Muscle layer of duodenum (tissue), 2 donors: ENCODE measurements around the gene SH3GLB2.

Experiments
- H3K27ac ChIP-seq: one replicate; pipeline ENCODE4 v1.7.0; 2013; ENCODE audit warnings: mild to moderate bottlenecking, low read length
- H3K27me3 ChIP-seq: one replicate; pipeline ENCODE4 v1.7.0; 2013; ENCODE audit warnings: low read depth, mild to moderate bottlenecking, control low read depth, low read length
- H3K36me3 ChIP-seq, 2 donors: one replicate each; pipeline ENCODE4 v1.7.0; 2013; ENCODE audit warnings: low read length in 2 of 2, control low read depth in 1 of 2, mild to moderate bottlenecking in 1 of 2; ENCODE audit not compliant: insufficient read depth in 2 of 2, control insufficient read depth in 1 of 2
- H3K4me1 ChIP-seq, 2 donors: one replicate each; pipeline ENCODE4 v1.7.0; 2013; ENCODE audit warnings: low read length in 2 of 2, mild to moderate bottlenecking in 2 of 2, control low read depth in 1 of 2, moderate library complexity in 1 of 2; ENCODE audit not compliant: insufficient read depth in 2 of 2, control insufficient read depth in 1 of 2
- H3K4me3 ChIP-seq, 2 donors: one replicate each; pipeline ENCODE4 v1.7.0; 2013; ENCODE audit warnings: low read length in 2 of 2, low read depth in 1 of 2, mild to moderate bottlenecking in 1 of 2
- H3K9me3 ChIP-seq, 2 donors: one replicate each; pipeline ENCODE4 v1.7.0; 2013; ENCODE audit warnings: low read length in 2 of 2, control low read depth in 1 of 2, mild to moderate bottlenecking in 1 of 2; ENCODE audit not compliant: control insufficient read depth in 1 of 2
- donor health status: healthy.

SH3GLB2 gene

DNA sequence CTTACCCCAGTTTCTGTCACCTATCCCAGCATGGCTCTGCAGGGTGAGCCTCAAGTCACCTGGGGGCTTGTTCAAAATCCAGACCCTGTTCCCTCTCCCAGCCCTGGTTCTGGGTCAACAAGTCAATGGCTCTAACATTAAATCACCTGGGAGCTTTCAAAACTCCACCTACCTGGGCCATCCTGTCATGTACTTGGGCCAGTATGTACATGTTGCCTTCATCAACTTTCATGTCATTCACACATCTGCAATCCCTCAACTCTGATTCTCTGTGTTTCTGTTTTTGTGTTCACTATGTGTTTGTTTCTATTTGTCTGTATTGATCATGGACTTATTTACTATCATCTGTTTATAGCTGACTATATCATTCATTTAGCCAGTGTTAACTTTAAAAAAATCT lies 2.1 kb upstream of the SH3GLB2 start:
- no peaks in the 10 kb centered on the region for H3K9me3 ChIP-seq
- no peak overlapping the region for H3K4me3 ChIP-seq
- peaks cover 4 to 25% of the 10 kb centered on the region in 2 donors for H3K4me1 ChIP-seq
- H3K36me3 ChIP-seq, result no peaks in the 10 kb centered on the region
- no peaks in the 10 kb centered on the region for H3K27me3 ChIP-seq
- H3K27ac ChIP-seq, result no peak overlapping the region

DNA sequence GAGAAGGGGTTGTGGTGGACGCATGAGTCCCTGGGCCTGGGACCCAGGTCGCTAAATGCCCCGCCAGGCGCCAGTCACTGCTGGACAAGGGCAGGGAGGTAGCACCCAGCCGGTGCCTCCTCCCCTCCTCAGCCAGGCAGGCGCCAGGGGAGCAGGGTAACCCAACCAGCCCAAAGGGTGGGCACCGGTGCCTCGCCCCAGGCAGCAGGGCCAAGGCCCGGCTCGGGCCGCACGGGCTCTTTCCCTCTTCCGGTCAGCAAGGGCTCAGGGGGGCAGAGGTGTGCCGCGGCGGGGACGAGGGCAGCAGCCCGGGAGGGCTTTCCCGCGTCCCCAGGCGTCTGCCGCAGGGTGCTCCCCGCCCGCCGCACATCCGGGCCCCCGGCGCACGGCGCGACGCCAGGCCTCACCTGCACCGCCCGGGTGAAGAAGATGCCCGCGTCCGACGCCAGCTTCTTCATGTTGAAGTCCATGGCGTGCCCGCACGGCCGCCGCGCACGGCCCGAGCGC lies 393 bp downstream of the SH3GLB2 start:
- Histone ChIP-seq H3K27ac (peak overlapping the region; percentile 8), H3K4me1 (peaks cover 4 to 35% of the 10 kb centered on the region in 2 donors), H3K4me3 (peak overlapping the region; percentile 74 to 88), H3K36me3 (no peaks in the 10 kb centered on the region), H3K9me3 (no peaks in the 10 kb centered on the region), H3K27me3 (no peaks in the 10 kb centered on the region)

DNA sequence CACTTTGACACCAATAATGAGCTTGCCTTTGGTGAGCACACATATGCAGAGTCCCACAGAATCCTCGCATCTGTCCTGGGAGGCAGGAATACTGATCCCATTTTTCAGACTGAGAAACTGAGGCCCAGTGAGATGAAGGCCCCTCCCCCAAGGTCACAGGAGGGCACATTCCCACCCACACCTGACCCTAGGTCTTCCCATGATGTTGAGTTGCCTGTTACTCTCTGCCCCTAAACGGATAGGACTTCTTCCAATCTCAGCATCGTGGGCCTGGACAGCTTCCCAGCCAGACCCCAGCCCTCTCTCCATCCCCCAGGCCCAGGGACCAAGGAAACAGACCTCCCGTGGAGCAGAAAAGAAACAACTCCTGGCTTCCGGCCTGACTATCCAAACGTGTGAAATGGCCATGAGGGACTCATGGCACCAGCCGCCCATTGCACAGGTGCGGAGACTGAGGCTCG lies 877 bp downstream of the SH3GLB2 start:
- Histone ChIP-seq H3K27me3 (no peaks in the 10 kb centered on the region), H3K9me3 (no peaks in the 10 kb centered on the region), H3K27ac (peak overlapping the region; percentile 8), H3K36me3 (no peaks in the 10 kb centered on the region), H3K4me3 (peak overlapping the region; percentile 74 to 88), H3K4me1 (peaks cover 4 to 35% of the 10 kb centered on the region in 2 donors)

DNA sequence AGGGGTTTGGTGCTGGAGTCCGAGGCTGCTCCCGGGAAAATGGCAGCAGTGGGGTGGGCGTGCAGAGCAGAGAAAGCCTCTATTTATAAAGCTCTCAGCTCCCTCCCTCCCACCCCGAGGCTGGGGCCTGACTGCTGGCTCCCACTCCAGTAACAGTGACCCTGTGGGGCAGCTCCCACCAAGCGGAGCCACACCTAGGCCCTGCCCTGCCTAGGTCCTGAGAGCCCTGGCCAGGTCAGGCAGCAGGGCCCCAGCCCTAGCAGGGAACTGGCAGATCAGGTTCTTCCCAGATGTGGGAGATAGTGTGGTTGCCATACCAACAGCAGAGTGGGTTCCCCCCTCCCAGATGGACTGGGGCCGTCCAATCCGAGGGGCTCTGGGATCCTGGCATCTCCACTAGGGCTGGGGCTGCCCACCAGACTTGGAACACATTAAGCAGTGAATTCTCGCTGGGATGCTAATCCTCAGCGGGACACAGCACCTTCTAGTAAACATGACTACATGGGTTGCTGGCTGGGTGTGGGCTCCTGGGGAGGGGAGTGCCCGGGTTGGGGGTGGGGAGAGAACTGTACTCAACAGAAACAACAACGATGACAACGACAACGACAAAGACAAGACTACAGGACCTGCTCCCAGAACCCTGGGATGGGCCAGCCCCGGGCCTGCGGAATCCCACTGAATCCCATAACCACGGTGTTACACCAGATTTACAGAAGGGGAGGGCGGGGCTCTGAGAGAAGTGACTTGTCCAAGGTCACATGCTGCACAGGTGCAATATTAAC lies 1.5 kb downstream of the SH3GLB2 start:
- H3K4me3 ChIP-seq, result peak overlapping the region; percentile 74 to 88
- H3K27me3 ChIP-seq, result no peaks in the 10 kb centered on the region
- no peak overlapping the region for H3K27ac ChIP-seq
- H3K36me3 ChIP-seq, result no peaks in the 10 kb centered on the region
- no peaks in the 10 kb centered on the region for H3K9me3 ChIP-seq
- H3K4me1 ChIP-seq, result peaks cover 4 to 35% of the 10 kb centered on the region in 2 donors

DNA sequence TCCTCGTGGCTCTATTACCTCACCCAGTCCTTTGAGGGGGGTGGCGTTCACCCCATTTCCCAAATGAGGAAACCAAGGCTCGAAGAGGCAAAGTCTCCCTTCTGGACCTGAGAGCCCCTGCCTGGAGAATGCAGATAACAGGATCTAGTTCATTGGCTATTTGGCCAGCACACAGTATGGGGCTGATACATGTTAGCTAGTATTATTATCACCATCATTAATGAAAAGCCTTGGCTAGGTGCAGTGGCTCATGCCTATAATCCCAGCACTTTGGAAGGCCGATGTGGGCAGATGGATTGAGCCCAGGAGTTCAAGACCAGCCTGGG lies 4.3 kb downstream of the SH3GLB2 start:
- Histone ChIP-seq H3K4me3 (no peak overlapping the region), H3K27ac (no peak overlapping the region), H3K27me3 (no peaks in the 10 kb centered on the region), H3K9me3 (no peaks in the 10 kb centered on the region), H3K36me3 (peaks cover 0 to 4% of the 10 kb centered on the region in 2 donors), H3K4me1 (peaks cover 4 to 33% of the 10 kb centered on the region in 2 donors)

DNA sequence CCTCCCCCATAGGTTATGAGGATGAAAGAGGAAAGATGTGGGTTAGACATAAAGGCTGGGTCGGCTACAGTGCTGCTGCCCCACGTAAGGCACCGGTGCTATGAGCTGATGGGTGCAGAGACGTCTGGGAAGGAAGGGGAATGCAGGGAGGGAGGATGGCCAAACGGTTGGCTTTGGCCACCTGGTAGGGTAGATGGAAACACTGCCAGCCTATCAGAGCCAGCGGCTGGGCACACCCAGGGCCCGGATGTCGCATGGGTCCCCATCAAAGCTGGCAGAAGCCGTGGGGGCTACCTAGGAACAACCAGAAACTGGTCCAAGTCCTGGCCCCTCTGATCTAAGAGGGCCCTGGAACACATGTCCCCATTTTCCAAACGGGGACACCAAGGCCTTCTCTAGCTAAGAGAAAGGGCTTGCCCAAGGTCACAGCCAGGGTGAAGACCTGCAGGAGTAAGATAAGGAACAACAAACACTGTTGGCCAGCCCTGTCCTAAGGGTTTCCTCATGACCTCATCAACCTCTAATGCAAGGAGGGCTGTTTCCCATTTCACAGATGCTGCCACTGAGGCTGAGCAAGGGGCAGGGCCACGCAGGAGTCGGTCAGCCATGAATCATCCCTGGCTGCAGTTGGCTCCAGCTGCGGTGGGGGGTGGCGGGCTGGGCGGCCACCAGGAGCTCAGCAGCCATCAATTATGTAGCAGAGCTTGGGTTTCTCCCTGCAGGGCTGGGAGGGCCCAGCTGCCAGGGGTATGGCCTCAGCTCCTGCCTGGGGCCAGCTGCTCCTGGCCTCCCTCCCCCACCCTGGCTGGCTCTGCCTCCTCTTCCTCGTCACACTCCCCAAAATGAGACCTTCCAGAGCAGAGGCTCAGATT lies 4.9 kb downstream of the SH3GLB2 start:
- no peaks in the 10 kb centered on the region for H3K9me3 ChIP-seq
- no peak overlapping the region for H3K27ac ChIP-seq
- peaks cover 4 to 31% of the 10 kb centered on the region in 2 donors for H3K4me1 ChIP-seq
- H3K36me3 ChIP-seq, result peaks cover 0 to 6% of the 10 kb centered on the region in 2 donors
- no peaks in the 10 kb centered on the region for H3K27me3 ChIP-seq
- no peak overlapping the region for H3K4me3 ChIP-seq

DNA sequence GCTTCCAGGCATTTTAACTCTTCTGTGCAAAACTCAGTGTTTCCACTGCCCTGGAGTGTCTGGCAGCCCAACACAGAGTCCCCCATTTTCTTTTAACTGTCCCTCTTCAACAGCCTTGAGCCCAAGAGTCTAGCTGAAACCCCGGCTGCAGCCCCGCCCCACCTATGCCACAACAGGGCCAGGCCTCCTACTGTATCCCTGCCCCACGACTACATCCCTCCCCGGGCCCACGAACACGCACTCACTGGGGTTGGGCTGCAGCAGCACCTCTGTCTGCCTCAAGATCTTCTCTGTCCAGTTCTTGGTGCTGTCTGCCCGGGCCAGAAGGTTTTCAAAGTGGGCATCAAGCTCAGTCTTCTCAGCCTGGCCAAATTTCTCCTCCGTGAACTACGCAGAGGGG lies 6.1 kb downstream of the SH3GLB2 start:
- Histone ChIP-seq H3K36me3 (peaks cover 0 to 6% of the 10 kb centered on the region in 2 donors), H3K4me1 (peaks cover 0 to 23% of the 10 kb centered on the region in 2 donors), H3K27ac (no peak overlapping the region), H3K4me3 (no peak overlapping the region), H3K27me3 (no peaks in the 10 kb centered on the region), H3K9me3 (no peaks in the 10 kb centered on the region)

DNA sequence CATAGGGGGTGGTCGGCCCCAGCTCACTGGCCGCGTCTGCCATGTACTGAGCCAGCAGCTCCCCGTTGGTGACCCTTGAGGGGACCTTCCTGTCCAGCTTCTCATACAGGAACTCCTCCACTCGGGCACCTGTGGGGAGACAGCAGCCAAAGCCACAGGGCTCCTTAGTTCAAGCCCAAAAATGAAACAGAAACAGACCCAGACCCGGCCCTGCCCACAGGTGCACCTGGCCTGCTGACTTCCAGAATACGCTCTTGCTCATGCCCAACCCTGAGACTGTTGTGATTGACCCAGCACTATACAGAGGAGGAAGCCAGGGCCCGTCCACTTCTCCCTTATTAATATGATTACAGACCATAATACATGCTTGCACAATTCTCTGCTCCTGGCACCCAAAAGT lies 7.0 kb downstream of the SH3GLB2 start:
- H3K4me1 ChIP-seq, result peaks cover 0 to 14% of the 10 kb centered on the region in 2 donors
- no peak overlapping the region for H3K27ac ChIP-seq
- H3K4me3 ChIP-seq, result no peak overlapping the region
- H3K27me3 ChIP-seq, result no peaks in the 10 kb centered on the region
- peaks cover 0 to 6% of the 10 kb centered on the region in 2 donors for H3K36me3 ChIP-seq
- H3K9me3 ChIP-seq, result no peaks in the 10 kb centered on the region

DNA sequence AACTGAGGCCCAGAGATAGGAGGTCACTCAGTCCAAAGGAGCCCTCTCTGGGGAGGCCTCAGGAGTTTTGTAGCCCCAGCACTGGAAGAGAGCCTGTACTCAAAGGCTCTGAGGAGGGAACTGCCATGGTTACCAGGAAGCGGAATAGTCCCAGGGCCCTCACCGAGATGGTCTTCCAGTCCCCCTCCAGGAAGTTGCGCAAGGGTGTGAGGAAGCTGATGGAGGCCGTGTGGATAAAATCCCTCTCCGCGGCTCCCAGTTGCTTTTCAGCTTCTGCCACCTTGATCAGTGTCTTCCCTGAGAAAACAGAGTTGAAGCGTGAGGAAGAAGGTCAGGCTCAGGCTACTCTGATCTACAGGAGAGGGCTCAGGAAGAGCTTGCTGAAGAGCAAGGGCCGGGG lies 13.5 kb downstream of the SH3GLB2 start:
- Histone ChIP-seq H3K4me3 (no peak overlapping the region), H3K9me3 (no peaks in the 10 kb centered on the region), H3K27ac (no peak overlapping the region), H3K36me3 (peaks cover 24 to 53% of the 10 kb centered on the region in 2 donors), H3K27me3 (no peaks in the 10 kb centered on the region), H3K4me1 (no peaks in the 10 kb centered on the region)

DNA sequence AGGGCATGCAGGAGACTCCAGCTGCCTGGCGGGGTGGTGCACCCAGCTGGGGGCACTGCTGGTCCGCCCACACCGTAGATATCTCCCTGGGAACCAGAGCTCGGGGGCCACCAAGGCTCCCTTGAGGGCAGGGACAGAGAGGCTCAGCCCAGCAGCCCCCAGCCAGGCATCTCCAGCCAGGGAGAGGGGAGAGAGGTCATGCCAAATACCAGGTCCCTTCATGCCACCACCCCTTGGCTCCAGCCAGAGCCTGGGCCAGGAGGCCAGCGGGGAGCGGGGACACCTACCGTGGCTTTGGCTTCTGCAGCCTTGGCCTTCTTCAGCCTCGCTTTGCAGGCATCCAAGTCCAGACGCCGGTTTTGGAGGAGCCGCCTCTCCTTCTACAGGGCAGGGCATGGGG lies 14.0 kb downstream of the SH3GLB2 start:
- Histone ChIP-seq H3K9me3 (no peaks in the 10 kb centered on the region), H3K36me3 (peaks cover 24 to 56% of the 10 kb centered on the region in 2 donors), H3K27me3 (no peaks in the 10 kb centered on the region), H3K27ac (no peak overlapping the region), H3K4me1 (no peaks in the 10 kb centered on the region), H3K4me3 (no peak overlapping the region)

DNA sequence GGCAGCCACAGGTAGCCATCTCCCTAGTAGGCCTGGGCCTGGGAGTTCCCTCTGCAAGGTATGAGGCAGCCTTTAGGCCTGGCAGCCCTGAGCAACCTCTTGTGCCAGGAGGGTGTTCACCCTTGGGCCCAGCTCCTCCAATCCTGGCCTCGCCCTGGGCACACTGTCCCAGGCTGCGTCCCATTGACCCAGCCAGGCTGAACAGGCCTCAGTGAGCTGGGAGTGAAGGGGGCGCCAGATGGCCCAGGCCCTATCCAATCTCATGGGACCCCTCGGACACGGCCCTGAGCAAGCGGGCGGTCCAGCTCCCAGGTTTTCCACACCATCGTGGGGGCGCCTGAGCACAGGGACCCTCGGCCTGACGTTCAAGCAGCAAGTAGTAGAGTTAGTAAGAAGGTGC lies 14.5 kb downstream of the SH3GLB2 start:
- H3K36me3 ChIP-seq, result peaks cover 24 to 56% of the 10 kb centered on the region in 2 donors
- H3K27ac ChIP-seq, result no peak overlapping the region
- no peaks in the 10 kb centered on the region for H3K4me1 ChIP-seq
- H3K9me3 ChIP-seq, result no peaks in the 10 kb centered on the region
- no peak overlapping the region for H3K4me3 ChIP-seq
- H3K27me3 ChIP-seq, result no peaks in the 10 kb centered on the region
